NCI-H2081 treated with DMSO at 0.1 percent for 48 hours (cell line): ENCODE data around the gene IPO11.
"Not testable (repeated sequence)": the region's sequence is repeated elsewhere in the genome, so short reads cannot be mapped to it uniquely, and the experiment has no call there.

Experiments used
- DNase-seq: peaks from one replicate; lab custom pipeline; 2025; lab: John Stamatoyannopoulos, UW

IPO11 gene

DNA sequence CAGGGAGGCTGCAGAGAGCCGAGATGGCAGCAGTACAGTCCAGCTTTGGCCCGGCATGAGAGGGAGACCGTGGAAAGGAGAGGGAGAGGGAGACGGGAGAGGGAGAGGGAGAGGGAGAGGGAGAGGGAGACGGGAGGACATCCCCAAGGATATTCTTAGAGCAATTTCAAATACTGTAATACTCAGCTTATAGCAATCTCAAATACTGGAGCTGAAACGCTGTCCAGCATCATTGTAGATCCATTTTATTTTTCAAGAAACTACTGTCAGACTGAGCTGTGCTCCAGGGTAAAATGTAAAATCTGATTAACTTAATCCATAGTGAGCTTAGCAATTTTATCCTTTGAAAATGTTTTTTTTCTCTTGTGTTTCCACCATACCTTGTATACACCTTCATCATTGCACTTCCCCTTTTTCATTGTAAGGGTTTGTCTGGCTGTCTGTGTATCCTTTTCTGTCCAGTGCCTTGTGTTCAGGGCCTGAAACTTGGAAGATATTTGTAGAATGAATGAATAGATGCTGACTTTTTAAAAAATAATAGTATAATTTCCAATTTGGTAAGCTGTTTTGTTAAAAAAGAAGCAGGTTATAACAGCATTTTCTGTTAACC is 102.1 kb downstream of the IPO11 start:
- no peak for DNase-seq

DNA sequence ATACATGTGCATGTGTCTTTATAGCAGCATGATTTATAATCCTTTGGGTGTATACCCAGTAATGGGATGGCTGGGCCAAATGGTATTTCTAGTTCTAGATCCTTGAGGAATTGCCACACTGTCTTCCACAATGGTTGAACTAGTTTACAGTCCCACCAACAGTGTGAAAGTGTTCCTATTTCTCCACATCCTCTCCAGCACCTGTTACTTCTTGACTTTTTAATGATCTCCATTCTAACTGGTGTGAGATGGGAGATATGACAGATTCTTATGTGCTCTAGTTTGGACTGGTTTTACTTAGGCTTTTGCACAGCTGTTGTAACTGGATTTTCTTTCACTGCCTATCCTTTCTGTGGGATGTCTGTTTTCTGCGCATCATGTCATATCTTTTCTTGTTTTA is 108.2 kb downstream of the IPO11 start:
- not testable (repeated sequence) for DNase-seq

DNA sequence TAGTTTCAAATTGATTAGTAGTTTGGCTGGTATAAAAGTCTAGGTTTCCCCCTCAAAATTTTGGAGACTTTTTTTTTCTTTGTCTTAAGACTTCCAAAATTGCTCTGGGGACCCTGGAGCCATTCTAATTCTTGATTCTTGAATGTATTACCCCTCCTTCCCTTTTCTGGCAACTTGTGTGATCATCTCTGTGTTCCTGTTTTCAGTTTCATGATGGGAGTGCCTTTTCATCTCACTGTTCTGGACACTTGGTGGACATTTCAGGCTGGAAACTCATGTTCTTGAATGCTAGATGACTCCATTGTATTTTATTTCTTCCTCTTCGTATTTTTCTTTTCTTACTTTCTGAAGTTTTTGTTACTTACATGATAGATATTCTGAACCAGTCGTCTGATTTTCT is 108.8 kb downstream of the IPO11 start:
- DNase-seq: no peak

DNA sequence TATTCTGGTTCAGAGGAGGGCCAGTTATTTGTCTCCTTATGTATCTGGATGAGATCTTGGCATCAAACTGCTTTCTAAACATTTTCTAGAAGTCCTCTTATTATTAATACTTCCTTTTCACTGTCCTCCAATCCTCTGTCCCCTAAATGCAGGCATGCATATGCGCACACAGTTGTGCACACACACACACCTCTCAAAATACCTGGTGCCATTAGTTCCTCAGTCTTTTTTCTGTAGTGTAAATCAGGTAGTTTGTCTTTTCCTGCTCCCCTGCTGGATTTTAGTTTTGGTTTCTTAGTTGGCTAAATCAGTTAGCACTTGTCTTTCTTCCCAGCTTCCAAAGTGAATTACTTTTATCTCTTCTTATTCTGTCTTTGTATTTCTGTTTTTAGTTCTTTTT is 110.2 kb downstream of the IPO11 start:
- no peak for DNase-seq

DNA sequence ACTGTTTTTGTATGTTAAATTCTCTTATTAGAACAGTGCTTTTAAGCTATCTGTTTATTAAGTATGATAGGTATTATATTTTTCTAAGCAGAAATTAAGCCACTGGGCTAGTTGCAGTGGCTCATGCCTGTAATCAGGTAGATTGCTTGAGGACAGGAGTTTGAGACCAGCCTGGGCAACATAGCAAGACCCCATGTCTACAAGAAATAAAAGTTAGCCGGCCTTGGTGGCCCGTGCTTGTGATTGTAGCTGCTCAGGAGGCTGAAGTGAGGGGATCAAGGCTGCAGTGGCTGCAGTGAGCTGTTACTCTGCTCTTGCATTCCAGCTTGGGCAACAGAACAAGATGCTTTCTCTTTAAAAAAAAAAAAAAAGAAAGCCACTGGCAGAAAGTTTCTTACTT is 121.0 kb downstream of the IPO11 start:
- DNase-seq: no peak

DNA sequence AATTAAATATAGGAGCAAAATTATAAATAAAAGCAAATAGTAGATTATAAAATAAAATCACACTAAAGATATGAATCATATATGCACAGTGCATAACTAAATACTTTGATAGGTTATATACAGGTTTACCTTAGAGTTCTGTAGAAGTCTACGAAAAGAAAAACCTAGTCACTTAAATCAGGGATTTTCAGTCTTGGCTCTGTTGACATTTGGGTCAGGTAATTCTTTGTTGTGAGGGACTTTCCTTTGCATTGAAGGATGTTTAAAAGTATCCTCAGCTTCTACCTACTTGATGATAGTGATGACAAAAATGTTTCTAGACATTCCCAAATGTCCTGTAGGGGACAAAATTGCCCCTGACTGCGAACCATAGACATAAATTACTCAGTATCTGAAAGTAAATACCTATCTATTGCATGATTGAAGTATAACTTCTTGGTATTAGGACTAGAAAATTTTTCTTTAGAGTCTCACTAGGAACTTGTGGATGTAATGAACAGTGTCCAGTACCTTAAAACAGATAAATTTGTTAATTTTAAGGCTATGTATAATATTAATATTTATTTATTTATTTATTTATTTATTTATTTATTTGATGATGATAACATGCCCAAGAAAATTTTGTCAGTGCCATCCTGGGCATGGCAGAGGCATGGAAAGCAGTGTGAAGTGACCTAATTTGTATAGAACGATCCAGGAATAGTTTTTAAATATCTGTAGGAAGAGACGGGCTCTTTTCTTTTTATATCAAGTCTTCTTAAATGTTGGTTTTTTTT is 122.1 kb downstream of the IPO11 start:
- no peak for DNase-seq

DNA sequence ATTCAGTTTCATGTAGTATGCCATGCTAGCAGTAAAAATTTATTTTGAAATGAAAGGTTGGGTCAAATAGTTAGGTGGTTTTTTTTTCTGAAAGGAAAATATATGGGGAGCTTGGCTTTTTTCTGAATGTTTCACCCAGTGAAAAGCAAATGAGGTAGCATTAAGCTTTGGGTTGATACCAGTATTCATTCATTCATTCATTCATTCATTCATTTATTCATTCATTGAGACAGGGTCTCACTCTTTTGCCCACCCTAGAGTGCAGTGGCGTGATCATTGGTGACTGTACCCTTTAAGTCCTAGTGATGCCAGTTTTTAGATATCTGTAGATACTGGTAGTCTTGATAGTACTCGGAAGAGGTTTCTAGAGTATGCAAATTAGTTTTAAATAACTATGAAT is 123.7 kb downstream of the IPO11 start:
- DNase-seq: no peak

DNA sequence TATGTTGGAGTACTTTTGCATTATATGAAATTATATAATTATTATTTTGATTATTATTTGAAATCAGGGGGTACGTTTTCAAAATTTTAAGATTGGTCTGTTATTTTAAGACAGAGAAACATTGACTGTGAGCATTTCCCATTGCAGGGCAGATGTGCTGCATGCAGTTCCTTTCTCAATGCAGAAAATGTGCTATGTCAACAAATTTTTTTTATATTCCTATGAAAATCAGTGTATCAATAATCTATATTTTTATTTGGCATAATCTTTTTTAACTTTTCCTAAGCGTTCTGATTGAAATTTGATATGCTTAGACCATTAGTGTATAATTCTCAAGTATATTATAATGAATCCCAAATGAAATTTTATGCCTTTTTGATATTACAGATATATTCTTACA is 124.2 kb downstream of the IPO11 start:
- no peak for DNase-seq

DNA sequence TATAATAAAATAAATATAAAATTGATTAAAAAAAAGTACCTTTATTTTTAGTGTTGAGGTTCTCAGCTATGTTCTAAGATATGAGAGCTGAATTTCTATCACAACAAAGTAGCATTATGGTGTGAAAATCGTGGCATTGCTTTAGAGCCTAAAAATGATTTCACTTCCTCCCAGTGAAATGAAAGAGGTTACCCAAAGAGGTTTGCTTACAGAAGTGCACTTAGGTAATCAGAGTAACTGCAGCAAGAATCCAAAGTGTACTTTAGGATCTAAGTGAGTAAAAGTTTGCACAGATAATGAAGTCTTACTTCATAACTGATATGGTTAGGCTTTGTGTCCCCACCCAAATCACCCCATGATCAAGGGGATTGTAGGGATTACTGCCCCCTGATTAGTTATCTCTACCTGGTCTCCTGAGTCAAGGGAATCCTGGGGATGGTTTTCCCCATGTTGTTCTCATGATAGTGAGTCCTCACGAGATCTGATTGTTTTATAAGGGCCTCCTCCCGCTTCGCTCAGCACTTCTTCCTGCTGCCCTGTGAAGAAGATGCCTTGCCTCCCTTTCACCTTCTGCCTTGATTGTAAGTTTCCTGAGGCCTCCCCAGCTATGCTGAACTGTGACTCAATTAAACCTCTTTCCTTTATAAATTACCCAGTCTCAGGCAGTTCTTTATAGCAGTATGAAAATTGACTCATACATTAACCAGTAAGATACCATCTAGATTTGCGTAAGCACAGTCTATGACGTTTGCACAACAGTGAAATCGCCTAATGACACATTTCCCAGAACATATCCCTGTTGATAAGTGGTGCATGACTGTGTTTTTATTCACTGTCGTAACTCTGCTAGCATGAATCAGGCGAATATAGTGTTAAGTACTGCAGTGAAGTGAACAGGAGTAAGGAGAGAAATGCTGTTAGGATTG is 125.7 kb downstream of the IPO11 start:
- no peak for DNase-seq

DNA sequence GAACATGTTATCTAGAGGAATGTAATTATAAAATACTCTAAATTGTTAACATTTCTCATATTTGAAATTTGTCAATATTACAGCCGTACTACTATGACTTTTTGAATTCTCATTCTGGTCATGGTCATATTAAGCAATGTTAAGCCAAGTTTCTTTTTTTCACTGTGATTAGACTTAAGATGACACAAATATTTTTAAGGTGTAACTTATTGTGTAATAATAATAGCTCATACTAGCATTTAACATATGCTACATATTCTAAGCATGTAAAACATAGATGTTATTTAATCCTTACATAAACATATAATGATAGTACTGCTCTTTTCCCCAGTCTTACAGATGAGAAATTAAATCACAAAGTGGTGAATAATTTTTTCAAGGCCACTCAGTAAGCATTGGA is 130.2 kb downstream of the IPO11 start:
- DNase-seq: no peak

DNA sequence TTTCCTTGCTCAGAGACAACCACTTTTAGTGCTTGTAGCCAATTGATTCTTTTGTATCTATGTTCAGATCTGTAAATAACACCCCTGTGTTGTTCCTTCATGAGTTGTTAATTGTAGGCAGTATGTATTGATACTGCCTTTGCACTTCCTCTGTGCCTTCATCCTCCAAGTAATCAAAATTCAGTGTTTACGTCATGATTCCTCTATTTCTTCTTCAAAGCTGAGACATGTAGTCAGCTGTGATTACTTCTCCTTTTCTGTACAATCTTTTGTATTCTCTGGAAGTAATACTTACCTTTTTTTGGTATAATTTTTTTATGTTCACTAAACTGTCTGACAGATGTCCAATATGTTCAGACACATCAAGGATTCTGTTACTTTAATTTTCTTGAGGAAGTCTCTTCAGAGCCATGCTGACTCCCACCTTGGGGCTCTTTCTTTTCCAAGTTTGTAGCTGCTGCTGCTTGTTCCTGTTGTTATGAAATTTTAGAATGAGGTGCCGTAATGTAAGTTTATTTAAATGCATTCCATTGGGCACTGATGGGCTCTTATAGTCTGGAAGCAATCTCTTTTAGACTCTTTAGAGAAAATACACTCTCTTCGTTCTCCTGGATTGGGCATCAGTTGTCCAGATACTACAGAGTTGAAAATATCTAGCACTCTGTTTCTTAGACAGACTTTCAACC is 135.5 kb downstream of the IPO11 start:
- no peak for DNase-seq

DNA sequence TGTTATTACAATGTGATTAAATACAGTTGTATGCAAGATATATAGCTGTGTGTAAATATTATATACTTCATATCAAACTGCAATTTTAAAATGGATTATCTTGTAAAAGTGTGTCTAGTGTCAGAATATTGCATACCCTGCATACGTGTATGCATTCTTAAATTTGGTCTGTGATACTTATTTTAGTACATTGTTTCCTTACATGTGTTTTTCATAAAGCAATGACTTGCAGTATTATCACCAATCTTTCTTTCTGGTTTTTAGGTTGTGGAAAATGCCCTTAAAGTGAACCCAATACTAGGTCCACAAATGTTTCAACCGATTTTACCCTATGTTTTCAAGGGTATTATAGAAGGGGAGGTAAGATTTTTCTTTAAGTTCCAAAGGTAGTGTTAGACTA is 137.5 kb downstream of the IPO11 start:
- no peak for DNase-seq

DNA sequence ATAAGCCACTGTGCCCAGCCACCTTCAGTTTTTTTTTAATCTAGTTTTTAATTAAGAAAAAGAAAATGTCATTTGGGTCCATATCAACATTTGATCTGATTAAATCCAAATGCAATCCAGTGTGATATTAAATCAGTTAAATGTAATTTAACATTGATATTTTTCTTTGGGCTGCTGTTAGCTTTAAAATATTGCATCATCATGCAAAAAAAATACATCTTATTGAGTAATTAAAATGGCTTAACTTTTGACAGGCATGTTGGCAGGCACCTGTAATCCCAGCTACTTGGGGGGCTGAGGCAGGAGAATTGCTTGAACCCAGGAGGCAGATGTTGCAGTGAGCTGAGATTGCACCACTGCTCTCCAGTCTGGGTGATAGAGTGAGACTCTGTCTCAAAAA is 143.4 kb downstream of the IPO11 start:
- DNase-seq: no peak

DNA sequence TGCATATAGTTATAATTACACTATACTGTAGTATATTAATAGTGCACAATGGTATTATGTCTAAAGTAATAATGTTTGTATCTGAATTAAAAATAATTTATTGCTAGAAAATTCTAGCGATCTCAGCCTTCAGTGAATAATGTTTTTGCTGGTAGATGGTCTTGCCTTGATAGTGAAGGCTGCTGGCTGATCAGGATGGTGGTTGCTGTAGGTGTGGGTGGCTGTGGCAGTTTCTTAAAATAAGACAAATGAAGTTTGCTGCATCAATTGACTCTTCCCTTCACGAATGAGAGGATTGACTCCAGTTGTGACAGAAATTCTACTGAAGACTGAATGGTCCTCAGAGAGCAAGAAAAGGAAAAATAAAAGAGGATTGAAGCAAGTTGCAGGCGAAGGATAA is 146.4 kb downstream of the IPO11 start:
- DNase-seq: no peak

DNA sequence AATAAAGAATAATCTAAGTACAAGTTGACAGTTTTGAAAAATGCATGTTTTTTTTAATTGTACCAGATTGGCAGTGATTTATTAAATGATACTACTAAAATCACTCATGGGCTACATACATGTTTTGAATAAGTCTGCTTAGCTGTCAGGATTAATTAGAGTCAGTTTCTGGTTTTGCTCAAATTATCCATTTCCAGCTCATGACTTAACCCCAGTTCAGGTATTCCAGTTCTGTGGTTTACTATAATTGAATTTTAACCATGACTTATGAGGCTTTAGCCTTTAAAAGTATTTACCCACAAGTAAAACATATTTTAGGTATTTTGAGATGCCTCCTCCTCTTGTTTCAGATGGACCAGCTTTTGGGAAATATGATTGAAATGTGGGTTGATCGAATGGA is 148.2 kb downstream of the IPO11 start:
- no peak for DNase-seq

DNA sequence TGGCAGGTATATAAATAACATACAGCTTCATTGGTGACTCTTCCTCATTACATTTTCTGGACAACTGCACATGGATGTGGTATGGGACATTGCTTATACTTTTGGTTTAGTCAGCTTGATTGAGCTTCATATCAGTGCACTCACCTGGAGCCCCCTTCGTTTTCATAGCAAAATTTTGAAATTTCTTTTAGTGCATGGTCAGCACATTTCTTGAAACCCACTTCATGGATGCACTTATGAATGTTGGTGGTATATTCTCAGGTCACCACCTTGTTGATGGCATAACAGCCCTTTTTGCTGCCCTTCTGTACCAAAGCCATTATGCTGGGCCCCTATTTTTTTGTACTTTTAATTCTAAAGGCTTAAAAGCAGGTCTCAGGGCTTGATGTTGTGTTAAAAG is 149.3 kb downstream of the IPO11 start:
- DNase-seq: no peak

DNA sequence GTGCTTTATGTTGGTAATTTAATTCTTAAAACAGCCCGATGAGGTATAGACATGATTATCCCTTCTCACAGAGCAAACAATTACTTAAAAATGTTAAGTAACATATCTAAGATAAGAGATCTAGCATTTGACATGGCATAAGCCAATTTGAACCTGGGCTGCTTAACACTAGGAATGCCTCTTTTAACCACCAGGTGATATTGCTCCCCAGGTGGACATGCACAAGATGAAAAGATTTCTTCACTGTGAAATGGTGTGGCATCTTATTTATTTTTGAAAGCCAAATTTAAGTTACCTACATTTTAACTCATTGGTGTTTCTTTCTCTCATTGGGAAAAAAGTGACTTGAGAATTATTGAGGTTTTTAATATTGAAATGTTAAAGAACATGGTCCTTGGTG is 150.3 kb downstream of the IPO11 start:
- no peak for DNase-seq

DNA sequence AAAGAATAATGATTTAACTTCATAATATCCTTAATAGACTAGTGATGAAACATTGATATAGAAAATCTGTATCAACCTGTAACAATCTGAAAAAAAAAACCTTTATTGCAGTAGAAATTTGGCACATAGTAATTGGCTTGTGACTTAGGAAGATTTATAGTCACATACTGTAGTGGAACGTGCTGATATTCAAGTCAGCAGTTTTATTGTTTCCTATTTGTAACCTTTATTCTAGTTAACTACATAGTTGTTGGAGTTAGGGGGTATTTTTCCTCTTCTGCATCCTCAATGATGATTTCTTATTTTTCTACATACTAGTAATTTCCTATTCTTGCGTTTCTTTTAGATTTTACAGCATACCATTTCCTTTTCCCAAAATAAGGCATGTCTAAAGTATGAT is 151.5 kb downstream of the IPO11 start:
- no peak for DNase-seq

DNA sequence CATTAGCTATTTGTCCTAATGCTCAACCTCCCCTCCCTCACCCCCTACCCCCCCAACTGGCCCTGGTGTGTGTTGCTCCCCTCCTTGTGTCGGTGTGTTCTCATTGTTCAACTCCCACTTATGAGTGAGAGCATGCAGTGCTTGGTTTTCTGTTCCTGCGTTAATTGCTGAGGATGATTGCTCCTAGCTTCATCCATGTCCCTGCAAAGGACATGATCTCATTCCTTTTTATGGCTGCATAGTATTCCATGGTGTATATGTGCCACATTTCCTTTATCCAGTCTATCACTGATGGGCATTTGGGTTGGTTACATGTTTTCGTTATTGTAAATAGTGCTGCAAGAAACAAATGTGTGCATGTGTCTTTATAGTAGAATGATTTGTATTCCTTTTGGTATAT is 153.2 kb downstream of the IPO11 start:
- DNase-seq: not testable (repeated sequence)

DNA sequence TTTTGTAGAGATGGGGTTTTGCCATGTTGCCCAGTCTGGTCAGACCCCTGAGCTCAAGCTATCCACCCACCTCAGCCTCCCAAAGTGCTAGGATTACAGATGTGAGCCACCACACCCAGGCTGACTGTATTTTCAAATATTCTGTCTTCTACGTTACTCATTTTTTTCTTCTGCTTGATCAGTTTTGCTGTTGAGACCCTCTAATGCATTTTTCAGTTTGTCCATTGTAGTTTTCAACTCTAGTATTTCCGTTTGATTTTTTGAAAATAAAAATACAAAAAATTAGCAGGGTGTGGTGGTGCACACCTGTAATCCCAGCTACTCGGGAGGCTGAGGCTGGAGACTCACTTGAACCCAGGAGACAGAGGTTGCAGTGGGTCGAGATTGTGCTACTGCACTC is 155.6 kb downstream of the IPO11 start:
- DNase-seq: no peak

DNA sequence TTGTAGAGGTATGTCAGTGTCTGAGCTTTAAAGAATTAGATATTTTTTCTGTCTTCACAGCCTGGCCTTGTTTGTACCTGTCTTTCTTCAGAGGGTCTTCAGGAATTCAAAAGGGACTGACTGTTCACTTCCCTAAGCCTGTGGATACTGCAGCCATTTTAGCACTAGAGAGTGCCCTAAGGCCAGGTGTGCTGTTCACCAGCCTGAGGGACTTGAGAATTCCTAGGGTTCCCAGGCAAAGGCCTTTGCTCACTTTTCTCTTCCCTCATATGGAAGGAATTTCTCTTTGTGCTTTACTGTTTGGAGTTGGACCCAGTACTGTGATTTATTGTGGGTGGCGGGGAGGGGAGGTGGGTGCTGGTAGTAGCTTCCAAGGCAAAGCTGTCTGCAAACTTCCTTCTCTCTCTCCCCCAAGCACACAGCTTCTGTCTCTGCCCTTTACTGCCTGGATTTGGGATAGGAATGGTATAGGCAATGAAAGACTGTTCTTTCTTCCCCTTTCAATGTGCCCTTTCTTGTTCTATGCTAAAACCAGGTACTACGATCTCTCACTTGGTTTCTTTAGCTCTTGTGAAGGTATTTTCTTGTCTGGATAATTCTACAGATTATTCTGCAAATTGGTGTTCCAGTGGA is 156.4 kb downstream of the IPO11 start:
- DNase-seq: no peak

DNA sequence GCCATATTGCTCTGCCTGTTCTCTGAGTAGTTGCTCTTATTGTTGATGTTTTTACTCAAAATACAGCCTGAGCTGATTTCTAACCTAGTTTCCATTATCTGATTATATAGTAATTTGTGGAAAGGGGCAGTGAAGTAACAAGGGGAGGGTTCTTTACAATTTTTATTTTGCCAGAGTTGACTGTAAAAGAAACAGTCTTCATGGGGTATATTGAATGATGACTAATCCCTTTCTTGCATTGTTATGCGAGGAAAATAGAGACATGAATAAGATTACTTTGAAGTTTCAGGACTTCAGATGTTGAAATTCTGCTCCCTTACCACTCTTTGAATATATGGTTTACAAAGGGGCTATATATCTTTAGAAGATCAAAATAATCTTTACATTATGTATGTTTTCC is 156.9 kb downstream of the IPO11 start:
- DNase-seq: no peak
